ENCODE results near the gene HUNK. TPM values are rescaled to one million over a fixed set of nuclear protein-coding genes. Genes with fewer than 3 reads are reported as not detected.

The HUNK gene
- total RNA-seq, 1 donor from 2014 or later: 2.8 TPM

GRCh38 chr21:31877463-31877957 is 4.7 kb downstream of the HUNK start:
- no peak for DNase-seq (ENCODE audit: low read depth)
- no peak overlapping the region for H3K4me3 ChIP-seq (ENCODE audit: low read depth, low read length)
- TF ChIP-seq, protein P1, sequence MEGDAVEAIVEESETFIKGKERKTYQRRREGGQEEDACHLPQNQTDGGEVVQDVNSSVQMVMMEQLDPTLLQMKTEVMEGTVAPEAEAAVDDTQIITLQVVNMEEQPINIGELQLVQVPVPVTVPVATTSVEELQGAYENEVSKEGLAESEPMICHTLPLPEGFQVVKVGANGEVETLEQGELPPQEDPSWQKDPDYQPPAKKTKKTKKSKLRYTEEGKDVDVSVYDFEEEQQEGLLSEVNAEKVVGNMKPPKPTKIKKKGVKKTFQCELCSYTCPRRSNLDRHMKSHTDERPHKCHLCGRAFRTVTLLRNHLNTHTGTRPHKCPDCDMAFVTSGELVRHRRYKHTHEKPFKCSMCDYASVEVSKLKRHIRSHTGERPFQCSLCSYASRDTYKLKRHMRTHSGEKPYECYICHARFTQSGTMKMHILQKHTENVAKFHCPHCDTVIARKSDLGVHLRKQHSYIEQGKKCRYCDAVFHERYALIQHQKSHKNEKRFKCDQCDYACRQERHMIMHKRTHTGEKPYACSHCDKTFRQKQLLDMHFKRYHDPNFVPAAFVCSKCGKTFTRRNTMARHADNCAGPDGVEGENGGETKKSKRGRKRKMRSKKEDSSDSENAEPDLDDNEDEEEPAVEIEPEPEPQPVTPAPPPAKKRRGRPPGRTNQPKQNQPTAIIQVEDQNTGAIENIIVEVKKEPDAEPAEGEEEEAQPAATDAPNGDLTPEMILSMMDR (conservative IDR thresholded peaks at IDR 0.05; ENCODE audit: low read depth, low read length): no peak

DNA sequence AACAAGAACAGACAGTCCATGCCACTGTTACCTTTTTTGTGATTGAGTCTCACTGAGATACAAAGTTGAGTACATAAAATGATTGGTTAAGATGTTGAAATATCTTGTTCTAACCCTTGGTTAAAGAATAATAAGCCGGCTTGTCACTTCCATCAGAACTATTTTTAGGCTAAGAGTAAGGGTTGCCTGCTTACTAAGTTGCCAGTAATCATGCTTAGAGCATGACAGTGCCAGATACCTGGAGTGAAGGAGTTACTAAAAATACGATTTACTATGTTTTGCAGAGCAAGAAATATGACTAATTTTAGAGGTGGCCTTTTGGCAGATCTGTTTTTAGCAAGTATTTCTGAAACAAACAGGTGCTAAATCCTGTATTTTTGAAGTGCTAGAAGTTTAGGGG is 6.0 kb downstream of the HUNK start:
- peak; percentile 83 for DNase-seq (ENCODE audit: low read depth)
- TF ChIP-seq, protein P1 (conservative IDR thresholded peaks at IDR 0.05; ENCODE audit: low read depth, low read length): no peak
- H3K4me3 ChIP-seq (ENCODE audit: low read depth, low read length): no peak overlapping the region

DNA sequence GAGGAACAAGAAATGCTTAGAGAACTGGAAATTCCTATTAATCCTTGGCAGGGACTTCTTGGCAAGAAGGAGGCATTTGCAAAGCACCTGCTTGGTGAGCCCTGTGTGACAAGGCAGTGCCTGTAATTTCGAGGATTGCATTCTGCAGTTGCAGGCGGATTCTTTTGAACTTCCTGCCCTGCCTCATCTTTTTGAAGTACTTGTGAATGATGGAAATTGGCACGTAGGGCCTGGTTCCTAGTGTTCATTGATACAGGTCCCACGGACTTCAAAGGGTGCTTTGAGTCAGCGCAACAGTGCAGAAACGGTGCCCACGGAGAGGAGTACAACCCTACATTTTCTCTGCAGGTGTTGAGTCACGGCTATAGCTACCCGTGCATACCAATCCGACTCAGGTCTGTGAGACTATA is 6.4 kb downstream of the HUNK start:
- DNase-seq (ENCODE audit: low read depth): no peak
- TF ChIP-seq, protein P1 (conservative IDR thresholded peaks at IDR 0.05; ENCODE audit: low read depth, low read length): no peak
- no peak overlapping the region for H3K4me3 ChIP-seq (ENCODE audit: low read depth, low read length)

GRCh38 chr21:31879911-31880310 is 7.1 kb downstream of the HUNK start:
- DNase-seq (ENCODE audit: low read depth): no peak
- TF ChIP-seq, protein P1 (conservative IDR thresholded peaks at IDR 0.05; ENCODE audit: low read depth, low read length): no peak
- H3K4me3 ChIP-seq (ENCODE audit: low read depth, low read length): no peak overlapping the region

DNA sequence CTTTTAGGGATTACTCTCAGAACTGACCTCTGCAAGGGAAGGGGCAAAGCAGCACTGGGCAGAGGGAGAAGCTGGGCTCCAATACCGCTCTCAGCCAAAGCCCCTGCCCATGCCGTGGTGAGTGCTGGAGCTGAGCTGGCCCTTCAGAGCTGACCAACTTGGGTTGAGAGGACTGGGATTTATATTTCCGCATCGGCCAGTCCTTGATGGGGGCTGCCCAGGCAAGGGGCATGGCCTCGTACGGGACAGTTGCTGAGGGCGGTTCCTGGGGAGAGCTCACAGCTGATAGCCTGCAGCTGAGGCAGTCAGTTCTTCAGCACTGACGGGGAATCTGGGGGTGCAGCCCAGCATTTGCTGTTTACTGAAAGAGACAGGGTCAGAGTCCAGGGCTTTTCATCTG is 8.0 kb downstream of the HUNK start:
- no peak overlapping the region for H3K4me3 ChIP-seq (ENCODE audit: low read depth, low read length)
- DNase-seq (ENCODE audit: low read depth): no peak
- TF ChIP-seq, protein P1 (conservative IDR thresholded peaks at IDR 0.05; ENCODE audit: low read depth, low read length): no peak

DNA sequence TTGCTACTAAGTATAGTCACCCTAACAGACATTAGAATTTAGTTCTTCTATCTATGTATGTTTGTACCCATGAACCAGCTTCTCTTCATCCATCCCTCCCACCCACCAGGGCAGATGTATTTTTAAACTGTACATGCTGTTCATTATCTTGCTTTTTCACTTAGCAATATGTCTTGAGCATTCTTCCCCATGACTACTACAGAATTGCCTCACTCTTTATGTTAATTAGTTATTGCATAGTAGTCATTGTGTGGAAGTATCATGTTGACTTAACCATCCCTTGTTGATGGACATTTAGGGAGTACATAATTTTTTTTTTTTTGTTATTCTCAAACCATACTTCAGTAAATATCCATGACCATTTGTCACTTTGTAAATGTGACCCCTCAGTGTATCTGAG is 9.9 kb downstream of the HUNK start:
- no peak for DNase-seq (ENCODE audit: low read depth)
- H3K4me3 ChIP-seq (ENCODE audit: low read depth, low read length): no peak overlapping the region
- TF ChIP-seq, protein P1 (conservative IDR thresholded peaks at IDR 0.05; ENCODE audit: low read depth, low read length): no peak

- DNase-seq (ENCODE audit: low read depth): no peak
- TF ChIP-seq, protein P1 (conservative IDR thresholded peaks at IDR 0.05; ENCODE audit: low read depth, low read length): no peak
- no peak overlapping the region for H3K4me3 ChIP-seq (ENCODE audit: low read depth, low read length)
Observed at GRCh38 chr21:31885146-31885545, 12.3 kb downstream of the HUNK start.

All from epithelial cell of proximal tubule (primary cell).